Trophoblast cell (in vitro differentiated cells and primary cell): ENCODE data around the gene ABL2. TPM values are rescaled to one million over a fixed set of nuclear protein-coding genes. Genes with fewer than 3 reads are reported as not detected.
"Not testable (repeated sequence)": the region's sequence is repeated elsewhere in the genome, so short reads cannot be mapped to it uniquely, and the experiment has no call there.

ENCODE experiments used
- DNase-seq, 2 donors: peaks; one replicate each; pipeline ENCODE4 v3.0.0-alpha.2; 2016
- H2AFZ ChIP-seq: 2 replicates; pipeline ENCODE4 v1.6.1; 2013; ENCODE audit warnings: low read length, moderate library complexity, mild to moderate bottlenecking; ENCODE audit not compliant: insufficient read depth, poor library complexity
- H2AK5ac ChIP-seq: 2 replicates; pipeline ENCODE4 v1.6.1; 2013; ENCODE audit warnings: mild to moderate bottlenecking, low read length
- H2BK120ac ChIP-seq: 2 replicates; pipeline ENCODE4 v1.6.1; 2013; ENCODE audit warnings: low read length, mild to moderate bottlenecking, moderate library complexity; ENCODE audit not compliant: insufficient read depth, poor library complexity
- H2BK12ac ChIP-seq: 2 replicates; pipeline ENCODE4 v1.6.1; 2013; ENCODE audit warnings: mild to moderate bottlenecking, low read length, moderate library complexity
- H2BK5ac ChIP-seq: 2 replicates; pipeline ENCODE4 v1.6.1; 2013; ENCODE audit warnings: low read length, low read depth, moderate library complexity, mild to moderate bottlenecking; ENCODE audit not compliant: poor library complexity
- H3K14ac ChIP-seq: 2 replicates; pipeline ENCODE4 v1.6.1; 2013; ENCODE audit warnings: mild to moderate bottlenecking, low read length
- H3K18ac ChIP-seq: 2 replicates; pipeline ENCODE4 v1.6.1; 2013; ENCODE audit warnings: mild to moderate bottlenecking, low read length
- H3K23ac ChIP-seq: 2 replicates; pipeline ENCODE4 v1.6.1; 2013; ENCODE audit warnings: low read length
- H3K27ac ChIP-seq: 2 replicates; pipeline ENCODE4 v1.5.1; 2013; ENCODE audit warnings: low read depth, mild to moderate bottlenecking, inconsistent platforms, low read length, moderate library complexity
- H3K27me3 ChIP-seq: 2 replicates; pipeline ENCODE4 v1.6.1; 2013; ENCODE audit warnings: inconsistent platforms, mild to moderate bottlenecking, low read length, moderate library complexity; ENCODE audit not compliant: insufficient read depth
- H3K36me3 ChIP-seq, 2 experiments: 1 replicate in 1 of 2; 2 replicates in 1 of 2; pipeline ENCODE4 v1.6.1; 2013; ENCODE audit warnings: low read length in 2 of 2, mild to moderate bottlenecking in 2 of 2, moderate library complexity in 1 of 2; ENCODE audit not compliant: insufficient read depth in 2 of 2, control insufficient read depth in 1 of 2
- H3K4ac ChIP-seq: 2 replicates; pipeline ENCODE4 v1.6.1; 2013; ENCODE audit warnings: low read depth, mild to moderate bottlenecking, low read length, moderate library complexity
- H3K4me1 ChIP-seq, 2 experiments: 1 replicate in 1 of 2; 2 replicates in 1 of 2; pipeline ENCODE4 v1.6.1; 2013; ENCODE audit warnings: low read length in 2 of 2, mild to moderate bottlenecking in 2 of 2, moderate library complexity in 1 of 2; ENCODE audit not compliant: insufficient read depth in 2 of 2, control insufficient read depth in 1 of 2
- H3K4me2 ChIP-seq: 2 replicates; pipeline ENCODE4 v1.6.1; 2013; ENCODE audit warnings: inconsistent platforms, mild to moderate bottlenecking, low read length, moderate library complexity
- H3K4me3 ChIP-seq: 2 replicates; pipeline ENCODE4 v1.5.1; 2013; ENCODE audit warnings: mild to moderate bottlenecking, low read depth, low read length, inconsistent platforms
- H3K79me1 ChIP-seq: one replicate; pipeline ENCODE4 v1.6.1; 2013; ENCODE audit warnings: low read length
- H3K79me2 ChIP-seq: 2 replicates; pipeline ENCODE4 v1.6.1; 2013; ENCODE audit warnings: low read length, mild to moderate bottlenecking; ENCODE audit not compliant: control insufficient read depth, insufficient read depth, poor library complexity
- H3K9ac ChIP-seq: 2 replicates; pipeline ENCODE4 v1.6.1; 2013; ENCODE audit warnings: mild to moderate bottlenecking, low read length
- H3K9me3 ChIP-seq: 2 replicates; pipeline ENCODE4 v1.6.1; 2013; ENCODE audit warnings: low read depth, mild to moderate bottlenecking, control low read depth, inconsistent platforms, low read length; ENCODE audit not compliant: insufficient read depth
- H4K12ac ChIP-seq: 2 replicates; pipeline ENCODE4 v1.6.1; 2013; ENCODE audit warnings: low read depth, mild to moderate bottlenecking, low read length, moderate library complexity
- H4K8ac ChIP-seq: 2 replicates; pipeline ENCODE4 v1.6.1; 2013; ENCODE audit warnings: low read depth, mild to moderate bottlenecking, low read length, moderate library complexity
- H4K91ac ChIP-seq: one replicate; pipeline ENCODE4 v1.6.1; 2013; ENCODE audit warnings: low read depth, mild to moderate bottlenecking, low read length, moderate library complexity
- whole genome bisulfite sequencing: extraction: QIAGEN DNeasy Blood & Tissue Kit; methylation state at CpG from one replicate; pipeline ENCODE4 v1.1.7; 2013; ENCODE audit warnings: missing lambda C conversion rate; ENCODE audit not compliant: insufficient read length, insufficient coverage; ENCODE audit errors: extremely low coverage; 5-methylcytosine and 5-hydroxymethylcytosine counted together
- polyA plus RNA-seq: library from polyadenylated mRNA; stranded (reverse); fragments of 200-250 nt; gene quantifications from 2 replicates; pipeline ENCODE4 v1.2.3, GENCODE V29; 2013

Gene ABL2
- 6.5 and 6.8 TPM in 2 replicates for polyA plus RNA-seq

- H3K14ac ChIP-seq = peak within 1 kb of the TSS; percentile 95
- H3K4me2 ChIP-seq = peak within 1 kb of the TSS; percentile 82
- H3K9ac ChIP-seq = peak within 1 kb of the TSS; percentile 85
- H2BK5ac ChIP-seq = peak within 1 kb of the TSS; percentile 99
- H3K4ac ChIP-seq = peak within 1 kb of the TSS; percentile 91
- no peak within 1 kb of the TSS for H2BK12ac ChIP-seq
- DNase-seq = peak; percentile 23 to 51
- H4K91ac ChIP-seq = peak within 1 kb of the TSS; percentile 93
- peaks cover 4% of the 10 kb centered on the region for H3K79me1 ChIP-seq
- peak within 1 kb of the TSS; percentile 89 for H2BK120ac ChIP-seq
- peak within 1 kb of the TSS; percentile 97 for H4K12ac ChIP-seq
- peak within 1 kb of the TSS; percentile 87 for H3K27ac ChIP-seq
- H3K79me2 ChIP-seq = peaks cover 9% of the 10 kb centered on the region
- H4K8ac ChIP-seq = peak within 1 kb of the TSS; percentile 96
- H3K4me3 ChIP-seq = peak within 1 kb of the TSS; percentile 98
- H3K18ac ChIP-seq = peak within 1 kb of the TSS; percentile 98
- H3K36me3 ChIP-seq = peaks cover 0 to 8% of the 10 kb centered on the region in 2 experiments
- H3K23ac ChIP-seq = no peak within 1 kb of the TSS
- WGBS = no CpG with 5 or more reads among the region's 94 CpGs
- H3K9me3 ChIP-seq = no peaks in the 10 kb centered on the region
- H3K27me3 ChIP-seq = no peaks in the 10 kb centered on the region
- peaks cover 2 to 7% of the 10 kb centered on the region in 2 experiments for H3K4me1 ChIP-seq
- H2AK5ac ChIP-seq = peak within 1 kb of the TSS; percentile 79
- H2AFZ ChIP-seq = peak within 1 kb of the TSS; percentile 94
These were observed at the start of gene ABL2 for GRCh38 chr1:179229214-179230140. Gene ABL2 (minus strand): TSS chr1:179229677. CDS start chr1:179229397, 280 bp downstream.

GRCh38 chr1:179278920-179279319, 49.4 kb upstream of the ABL2 start:
- no peak overlapping the region for H4K8ac ChIP-seq
- WGBS = no CpG with 5 or more reads among the region's 5 CpGs
- H3K14ac ChIP-seq = no peak overlapping the region
- H3K79me2 ChIP-seq = no peaks in the 10 kb centered on the region
- H3K23ac ChIP-seq = no peak overlapping the region
- H3K27me3 ChIP-seq = no peaks in the 10 kb centered on the region
- no peak overlapping the region for H3K18ac ChIP-seq
- H3K9me3 ChIP-seq = peaks cover 2% of the 10 kb centered on the region
- H3K36me3 ChIP-seq = no peaks in the 10 kb centered on the region
- no peak overlapping the region for H4K91ac ChIP-seq
- no peak for DNase-seq
- no peak overlapping the region for H3K4me2 ChIP-seq
- no peak overlapping the region for H2BK5ac ChIP-seq
- H4K12ac ChIP-seq = no peak overlapping the region
- H3K79me1 ChIP-seq = no peaks in the 10 kb centered on the region
- no peak overlapping the region for H2AK5ac ChIP-seq
- H2AFZ ChIP-seq = no peak overlapping the region
- H3K4me3 ChIP-seq = no peak overlapping the region
- H3K4me1 ChIP-seq = no peaks in the 10 kb centered on the region
- no peak overlapping the region for H3K27ac ChIP-seq
- H3K9ac ChIP-seq = no peak overlapping the region
- no peak overlapping the region for H2BK120ac ChIP-seq
- H3K4ac ChIP-seq = no peak overlapping the region
- H2BK12ac ChIP-seq = no peak overlapping the region

- not testable (repeated sequence) for H3K4ac ChIP-seq, H3K9ac ChIP-seq, H2AFZ ChIP-seq, H2BK12ac ChIP-seq, H4K91ac ChIP-seq, H3K9me3 ChIP-seq, H3K36me3 ChIP-seq, H3K14ac ChIP-seq, H3K4me1 ChIP-seq, DNase-seq, H4K8ac ChIP-seq, H2BK120ac ChIP-seq, H3K4me3 ChIP-seq, H3K79me1 ChIP-seq, H3K23ac ChIP-seq, H2BK5ac ChIP-seq, H3K18ac ChIP-seq, H3K79me2 ChIP-seq, H3K4me2 ChIP-seq, H4K12ac ChIP-seq, H2AK5ac ChIP-seq, H3K27ac ChIP-seq, H3K27me3 ChIP-seq
- WGBS = no CpG with 5 or more reads among the region's 5 CpGs
These were observed 44.9 kb upstream of the ABL2 start for GRCh38 chr1:179274424-179274823.

GRCh38 chr1:179269071-179269470, 39.6 kb upstream of the ABL2 start:
- no peak overlapping the region for H3K23ac ChIP-seq
- H3K79me2 ChIP-seq = no peaks in the 10 kb centered on the region
- H4K12ac ChIP-seq = no peak overlapping the region
- no peak overlapping the region for H2BK120ac ChIP-seq
- H3K36me3 ChIP-seq = no peaks in the 10 kb centered on the region
- H3K4ac ChIP-seq = no peak overlapping the region
- DNase-seq = no peak
- H3K4me1 ChIP-seq = no peaks in the 10 kb centered on the region
- no peak overlapping the region for H3K18ac ChIP-seq
- H3K79me1 ChIP-seq = no peaks in the 10 kb centered on the region
- no peak overlapping the region for H2BK12ac ChIP-seq
- no peak overlapping the region for H3K9ac ChIP-seq
- no peak overlapping the region for H2BK5ac ChIP-seq
- no peak overlapping the region for H4K8ac ChIP-seq
- H3K27ac ChIP-seq = no peak overlapping the region
- H3K27me3 ChIP-seq = no peaks in the 10 kb centered on the region
- no peak overlapping the region for H3K4me2 ChIP-seq
- H2AK5ac ChIP-seq = no peak overlapping the region
- no peak overlapping the region for H4K91ac ChIP-seq
- H3K9me3 ChIP-seq = no peaks in the 10 kb centered on the region
- H3K14ac ChIP-seq = no peak overlapping the region
- H2AFZ ChIP-seq = no peak overlapping the region
- H3K4me3 ChIP-seq = no peak overlapping the region
